ENCODE measurements around the gene TTR.

TTR gene

DNA sequence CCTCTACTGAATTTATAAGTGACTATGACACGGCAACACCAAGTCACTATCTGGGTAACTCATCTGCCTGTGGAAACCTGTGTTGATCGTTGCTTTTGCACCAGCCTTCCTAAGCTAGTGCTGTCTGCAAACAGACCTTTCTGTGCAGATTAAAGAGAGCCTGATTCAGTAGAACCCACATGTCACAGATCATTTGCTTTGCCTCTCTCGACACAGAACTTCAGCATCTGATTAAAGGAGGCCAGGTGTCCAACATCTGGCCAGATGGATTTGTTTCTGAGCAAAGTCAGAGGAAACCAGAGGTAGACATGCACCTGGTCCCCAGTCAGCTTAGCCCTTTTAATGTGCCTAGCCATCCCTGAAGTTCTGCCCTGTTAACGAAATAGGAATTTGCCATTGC is 15.0 kb upstream of the TTR start:
- DNase-seq (ENCODE audit: extremely low read depth, low read depth), result no peak
- TF ChIP-seq, protein P1, sequence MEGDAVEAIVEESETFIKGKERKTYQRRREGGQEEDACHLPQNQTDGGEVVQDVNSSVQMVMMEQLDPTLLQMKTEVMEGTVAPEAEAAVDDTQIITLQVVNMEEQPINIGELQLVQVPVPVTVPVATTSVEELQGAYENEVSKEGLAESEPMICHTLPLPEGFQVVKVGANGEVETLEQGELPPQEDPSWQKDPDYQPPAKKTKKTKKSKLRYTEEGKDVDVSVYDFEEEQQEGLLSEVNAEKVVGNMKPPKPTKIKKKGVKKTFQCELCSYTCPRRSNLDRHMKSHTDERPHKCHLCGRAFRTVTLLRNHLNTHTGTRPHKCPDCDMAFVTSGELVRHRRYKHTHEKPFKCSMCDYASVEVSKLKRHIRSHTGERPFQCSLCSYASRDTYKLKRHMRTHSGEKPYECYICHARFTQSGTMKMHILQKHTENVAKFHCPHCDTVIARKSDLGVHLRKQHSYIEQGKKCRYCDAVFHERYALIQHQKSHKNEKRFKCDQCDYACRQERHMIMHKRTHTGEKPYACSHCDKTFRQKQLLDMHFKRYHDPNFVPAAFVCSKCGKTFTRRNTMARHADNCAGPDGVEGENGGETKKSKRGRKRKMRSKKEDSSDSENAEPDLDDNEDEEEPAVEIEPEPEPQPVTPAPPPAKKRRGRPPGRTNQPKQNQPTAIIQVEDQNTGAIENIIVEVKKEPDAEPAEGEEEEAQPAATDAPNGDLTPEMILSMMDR (IDR thresholded peaks at IDR 0.05; ENCODE audit: low read depth, low read length, missing control alignments), result no peak

GRCh38 chr18:31577195-31577594 is 14.5 kb upstream of the TTR start:
- TF ChIP-seq, protein P1 (IDR thresholded peaks at IDR 0.05; ENCODE audit: low read depth, low read length, missing control alignments), result no peak
- H3K4me3 ChIP-seq (replicated peaks; ENCODE audit: low read depth, low read length), result no peak overlapping the region
- no peak for DNase-seq (ENCODE audit: extremely low read depth, low read depth)

More for the DNA sequence above, 15.0 kb upstream of the TTR start:
- no peak overlapping the region for H3K4me3 ChIP-seq (replicated peaks; ENCODE audit: low read depth, low read length)

GRCh38 chr18:31578126-31578525 is 13.6 kb upstream of the TTR start:
- TF ChIP-seq, protein P1 (IDR thresholded peaks at IDR 0.05; ENCODE audit: low read depth, low read length, missing control alignments), result no peak
- no peak overlapping the region for H3K4me3 ChIP-seq (replicated peaks; ENCODE audit: low read depth, low read length)
- DNase-seq (ENCODE audit: extremely low read depth, low read depth), result no peak

- H3K4me3 ChIP-seq (replicated peaks; ENCODE audit: low read depth, low read length), result no peak overlapping the region
- no peak for DNase-seq (ENCODE audit: extremely low read depth, low read depth)
- TF ChIP-seq, protein P1 (IDR thresholded peaks at IDR 0.05; ENCODE audit: low read depth, low read length, missing control alignments), result no peak
Measured at GRCh38 chr18:31579375-31579774, 12.3 kb upstream of the TTR start.

DNA sequence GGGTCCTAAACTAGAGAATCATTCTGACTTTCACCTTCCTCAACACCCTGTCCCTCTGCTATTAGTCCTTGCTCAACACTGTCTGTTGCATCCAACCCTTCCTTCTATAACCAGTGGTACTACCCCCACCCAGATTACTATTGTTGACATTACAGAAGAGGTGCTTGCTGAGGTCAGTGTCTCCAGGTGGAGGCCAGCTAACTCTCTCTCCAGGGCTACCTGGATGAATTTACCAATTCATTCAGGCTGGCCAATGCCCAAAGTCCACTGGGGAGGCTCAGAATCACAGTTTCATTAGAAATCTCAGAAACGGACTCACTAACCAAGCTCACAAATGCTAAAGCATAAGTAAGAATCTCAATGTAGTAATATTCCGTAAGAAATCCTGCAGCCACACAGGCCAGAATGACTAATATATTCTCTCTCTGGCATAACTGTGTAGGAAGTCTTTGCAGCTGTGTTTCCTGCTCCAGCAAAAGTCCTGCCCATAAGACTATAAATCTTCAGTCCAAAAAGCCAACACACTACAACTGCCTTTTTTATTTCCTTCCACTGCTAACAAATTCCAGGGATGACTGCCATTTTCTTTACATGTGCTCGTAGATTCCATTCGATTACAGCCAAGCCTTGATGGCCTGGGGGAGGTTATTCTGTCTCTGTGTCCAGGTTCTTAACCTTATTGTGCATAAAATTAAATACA is 10.0 kb upstream of the TTR start:
- no peak for DNase-seq (ENCODE audit: extremely low read depth, low read depth)
- TF ChIP-seq, protein P1 (IDR thresholded peaks at IDR 0.05; ENCODE audit: low read depth, low read length, missing control alignments), result no peak
- H3K4me3 ChIP-seq (replicated peaks; ENCODE audit: low read depth, low read length), result no peak overlapping the region

DNA sequence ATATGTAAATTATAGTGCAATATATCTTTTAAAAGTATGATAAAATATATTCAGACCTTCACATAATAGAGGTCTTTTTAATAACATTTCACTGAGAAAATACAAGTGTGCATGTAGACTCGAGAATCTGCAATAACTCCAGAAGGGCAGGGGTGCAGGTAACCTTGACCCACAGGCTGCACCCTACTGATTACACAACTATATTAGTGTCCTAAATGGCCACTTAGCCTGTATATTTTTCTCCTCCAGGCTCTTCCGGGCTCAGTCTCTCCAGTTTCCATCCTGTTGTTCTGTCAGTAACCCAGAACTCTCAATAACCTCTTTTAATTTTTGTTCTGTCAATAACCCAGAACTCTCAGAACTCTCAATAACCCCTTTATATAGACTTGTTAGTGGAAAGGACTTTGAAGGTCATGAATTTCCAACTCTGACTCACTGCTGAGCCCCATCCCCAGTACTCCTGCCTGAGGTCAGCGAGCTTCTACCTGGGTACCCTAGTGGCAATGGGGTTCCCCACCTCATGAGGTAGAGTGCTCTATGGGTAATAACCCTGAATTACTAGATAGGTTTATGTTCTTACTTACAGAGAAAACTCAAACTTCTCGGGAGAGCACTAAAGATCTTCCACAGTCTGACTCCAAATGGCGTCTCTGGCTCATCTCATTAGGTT is 8.4 kb upstream of the TTR start:
- no peak overlapping the region for H3K4me3 ChIP-seq (replicated peaks; ENCODE audit: low read depth, low read length)
- no peak for DNase-seq (ENCODE audit: extremely low read depth, low read depth)
- TF ChIP-seq, protein P1 (IDR thresholded peaks at IDR 0.05; ENCODE audit: low read depth, low read length, missing control alignments), result no peak

Measured in HFF-Myc (cell line).